ENCODE results near the gene CACNA2D4.

DNA sequence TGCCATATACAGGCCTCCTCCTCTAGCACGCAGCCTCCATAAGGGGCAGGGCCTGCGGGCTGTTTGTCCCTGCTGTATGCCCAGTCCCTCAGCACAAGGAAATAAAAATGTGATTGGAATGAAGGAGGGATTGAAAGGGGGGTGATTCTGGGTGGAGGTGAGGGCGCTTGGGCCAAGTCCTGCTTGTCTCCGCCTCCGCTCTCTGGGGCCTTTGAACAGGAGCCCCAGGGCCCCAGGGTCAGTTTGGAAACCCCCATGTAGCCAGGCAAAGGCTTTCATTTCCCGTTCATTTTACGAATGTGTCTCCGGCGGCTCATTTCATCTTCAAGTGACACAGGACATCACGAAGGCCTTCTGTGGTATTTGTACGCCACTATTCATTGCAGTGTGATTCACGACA is 4.5 kb upstream of the CACNA2D4 start:
- no peak for TF ChIP-seq POLR2A (IDR thresholded peaks at IDR 0.05)
- TF ChIP-seq, protein P1, sequence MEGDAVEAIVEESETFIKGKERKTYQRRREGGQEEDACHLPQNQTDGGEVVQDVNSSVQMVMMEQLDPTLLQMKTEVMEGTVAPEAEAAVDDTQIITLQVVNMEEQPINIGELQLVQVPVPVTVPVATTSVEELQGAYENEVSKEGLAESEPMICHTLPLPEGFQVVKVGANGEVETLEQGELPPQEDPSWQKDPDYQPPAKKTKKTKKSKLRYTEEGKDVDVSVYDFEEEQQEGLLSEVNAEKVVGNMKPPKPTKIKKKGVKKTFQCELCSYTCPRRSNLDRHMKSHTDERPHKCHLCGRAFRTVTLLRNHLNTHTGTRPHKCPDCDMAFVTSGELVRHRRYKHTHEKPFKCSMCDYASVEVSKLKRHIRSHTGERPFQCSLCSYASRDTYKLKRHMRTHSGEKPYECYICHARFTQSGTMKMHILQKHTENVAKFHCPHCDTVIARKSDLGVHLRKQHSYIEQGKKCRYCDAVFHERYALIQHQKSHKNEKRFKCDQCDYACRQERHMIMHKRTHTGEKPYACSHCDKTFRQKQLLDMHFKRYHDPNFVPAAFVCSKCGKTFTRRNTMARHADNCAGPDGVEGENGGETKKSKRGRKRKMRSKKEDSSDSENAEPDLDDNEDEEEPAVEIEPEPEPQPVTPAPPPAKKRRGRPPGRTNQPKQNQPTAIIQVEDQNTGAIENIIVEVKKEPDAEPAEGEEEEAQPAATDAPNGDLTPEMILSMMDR (IDR thresholded peaks at IDR 0.05) = no peak

All from adrenal gland (tissue), 5 donors.